Adrenal gland (tissue), 12 donors: ENCODE data around the gene PCDHGA6. TPM values are rescaled to one million over a fixed set of nuclear protein-coding genes. Genes with fewer than 3 reads are reported as not detected.
A peak's percentile ranks its signal among the peaks of the same experiment; 100 is the strongest.

ENCODE experiments used
- DNase-seq, 7 donors: peaks; one replicate each; pipeline ENCODE4 v3.0.0-alpha.2; 2019 to 2020
- H3K27ac ChIP-seq, 5 donors: fragments of 200-600 bp; sonication (generic) in 4 of 5; 1 replicate in 3 of 5; 2 replicates in 2 of 5; pipeline versions ENCODE4 v1.5.1 to v1.8.0; 2016 to 2020; ENCODE audit warnings: mild to moderate bottlenecking in 1 of 5
- H3K27me3 ChIP-seq: fragments of 200-600 bp; 2 replicates; pipeline ENCODE4 v1.8.0; 2021
- H3K36me3 ChIP-seq, 2 donors: fragments of 200-600 bp; replicated peaks in 1 of 2; 1 replicate in 1 of 2; 2 replicates in 1 of 2; pipeline versions ENCODE4 v1.5.1 to v1.8.0; 2018 to 2022
- H3K4me1 ChIP-seq, 2 donors: fragments of 200-600 bp; replicated peaks in 1 of 2; 1 replicate in 1 of 2; 2 replicates in 1 of 2; pipeline versions ENCODE4 v1.5.1 to v1.8.0; 2018 to 2021
- H3K4me3 ChIP-seq, 4 donors: fragments of 200-600 bp; sonication (generic) in 3 of 4; one replicate each; pipeline ENCODE4 v1.5.1; 2016 to 2018
- H3K9me3 ChIP-seq, 3 donors: fragments of 200-600 bp; sonication (generic) in 1 of 3; replicated peaks in 1 of 3; 1 replicate in 2 of 3; 2 replicates in 1 of 3; pipeline versions ENCODE4 v1.5.1 to v1.8.0; 2016 to 2021
- CTCF ChIP-seq, 6 experiments: fragments of 450-650 bp in 4 of 6; fragments of 200-600 bp in 2 of 6; sonication (generic) in 1 of 6; IDR thresholded peaks; 1 replicate in 5 of 6; 2 replicates in 1 of 6; pipeline versions ENCODE4 v1.5.1 to v1.8.0; 2016 to 2021; ENCODE audit warnings: antibody characterized with exemption in 6 of 6, mild to moderate bottlenecking in 2 of 6, moderate library complexity in 1 of 6
- POLR2A ChIP-seq, 2 donors: fragments of 450-650 bp; IDR thresholded peaks; one replicate each; pipeline ENCODE4 v1.6.1; 2017; ENCODE audit warnings: antibody characterized with exemption in 2 of 2, mild to moderate bottlenecking in 2 of 2, moderate library complexity in 1 of 2
- WGBS, 4 donors: extraction: QIAGEN DNeasy Blood & Tissue Kit in 2 of 4; methylation state at CpG; one replicate each; pipeline versions ENCODE4 v1.1.5 to v1.1.7; 2013 to 2017; 5-methylcytosine and 5-hydroxymethylcytosine counted together
- intact Hi-C, 2 donors: fragments of 100-400 bp; cut with DNase I; formaldehyde crosslinking; loops; one replicate each; pipeline versions ENCODE4 v1.14.1 to v1.15.0; 2022 to 2023
- polyA plus RNA-seq, 3 donors: library from polyadenylated mRNA; stranded (reverse); fragments of 200-250 nt in 2 of 3; fragments of 350-450 nt in 1 of 3; fragmentation: Illumina TruSeq in 1 of 3; extraction: RNeasy Lipid Tissue Mini Kit (QIAGEN cat#74804) in 1 of 3; gene quantifications; one replicate each; pipeline ENCODE4 v1.2.3, GENCODE V29; 2013 to 2014
- total RNA-seq, 9 donors: library from RNA; depleted of rRNA in 4 of 9; stranded (reverse); fragments of >200 nt in 4 of 9; fragments of 120-200 nt in 1 of 9; fragmentation: NEBNext Ultra II Directional in 1 of 9; extraction: Animal tissue kit (Norgen Biotek cat#: 25700) in 1 of 9; gene quantifications; one replicate each; pipeline versions ENCODE4 v1.1.0 to v1.2.4, GENCODE V29; 2013 to 2023
- donor health status: healthy with polysubstance abuse.
- donor health status: Bipolar disorder and iron deficiency.
- donor health status: DM: yes; HTN: yes; CAD: no.
- donor health status: DM: no; HTN: no; CAD: no.
- donor health status: DM: no; HTN: no; CAD: no.
- donor health status: DM: yes; HTN: yes; CAD: no.

PCDHGA6 gene
- total and polyA plus RNA-seq, 12 donors, result 0.57 to 6.6 (median 2.8) TPM

GRCh38 chr5:141382469-141383294 is 9.0 kb downstream of the PCDHGA6 start, which contains the start of gene PCDHGA7:
TSS of gene PCDHGA7 (plus strand) at chr5:141382742. CDS start at chr5:141382900, 158 bp downstream.
- Histone ChIP-seq H3K27ac (no peak within 1 kb of the TSS), H3K4me3 (peak within 1 kb of the TSS in 1 of 4 donors; percentile 27), H3K27me3 (no peaks in the 10 kb centered on the region), H3K36me3 (no peaks in the 10 kb centered on the region), H3K4me1 (no peaks in the 10 kb centered on the region), H3K9me3 (peaks cover 4 to 19% (median 10%) of the 10 kb centered on the region in 3 donors)
- DNase-seq, result no peak
- no peak for TF ChIP-seq POLR2A (IDR thresholded peaks at IDR 0.05)
- TF ChIP-seq CTCF (IDR thresholded peaks at IDR 0.05), result no peak
- intact Hi-C loops, result no loop called here
- WGBS, 4 donors, result 10 to 21% (median 12%) methylated on average over 25 to 37 of the region's 37 CpGs

GRCh38 chr5:141383345-141383744 is 9.7 kb downstream of the PCDHGA6 start:
- no peak overlapping the region for H3K4me3 ChIP-seq
- no peak for TF ChIP-seq CTCF (IDR thresholded peaks at IDR 0.05)
- TF ChIP-seq POLR2A (IDR thresholded peaks at IDR 0.05), result no peak
- intact Hi-C loops, result no loop called here
- H3K9me3 ChIP-seq, result peaks cover 4 to 19% (median 12%) of the 10 kb centered on the region in 3 donors
- no peaks in the 10 kb centered on the region for H3K4me1 ChIP-seq
- H3K36me3 ChIP-seq, result no peaks in the 10 kb centered on the region
- 28 to 46% (median 35%) methylated on average over 17 to 21 of the region's 21 CpGs for WGBS, 4 donors
- H3K27me3 ChIP-seq, result no peaks in the 10 kb centered on the region
- DNase-seq, result no peak
- H3K27ac ChIP-seq, result no peak overlapping the region

GRCh38 chr5:141384471-141385267 is 11.0 kb downstream of the PCDHGA6 start:
- no peaks in the 10 kb centered on the region for H3K4me1 ChIP-seq
- H3K9me3 ChIP-seq, result peaks cover 0 to 24% (median 11%) of the 10 kb centered on the region in 3 donors
- no peaks in the 10 kb centered on the region for H3K36me3 ChIP-seq
- peak in 1 of 7 donors; percentile 31 for DNase-seq
- WGBS, 4 donors, result 38 to 66% (median 42%) methylated on average over 9 to 43 of the region's 43 CpGs
- intact Hi-C loops, result no loop called here
- TF ChIP-seq CTCF (IDR thresholded peaks at IDR 0.05) (no peak), POLR2A (IDR thresholded peaks at IDR 0.05) (no peak)
- no peak overlapping the region for H3K4me3 ChIP-seq
- H3K27ac ChIP-seq, result no peak overlapping the region
- H3K27me3 ChIP-seq, result no peaks in the 10 kb centered on the region
